ENCODE data around the gene LZTS2. TPM values are rescaled to one million over a fixed set of nuclear protein-coding genes. Genes with fewer than 3 reads are reported as not detected.
A peak's percentile ranks its signal among the peaks of the same experiment; 100 is the strongest.

The LZTS2 gene
- total RNA-seq, 1 experiment from 2014 or later = 69.1 TPM

GRCh38 chr10:100986952-100987684 is 12.5 kb upstream of the LZTS2 start, which contains the start of the genes MRPL43 and TWNK:
Gene MRPL43 (minus strand): TSS chr10:100987497. CDS start chr10:100987443, 54 bp downstream.
Gene TWNK (plus strand): TSS chr10:100987543. CDS start chr10:100988211, 668 bp downstream.
- H3K27me3 Mint-ChIP-seq (ENCODE audit: low read depth) = no peaks in the 10 kb centered on the region
- H3T11ph ChIP-seq (ENCODE audit: low read length) = no peak within 1 kb of the TSS
- H2AK5ac ChIP-seq (ENCODE audit: insufficient read length, low read length) = no peak within 1 kb of the TSS
- peaks cover 17% of the 10 kb centered on the region; the same call in 1 of the 2 replicates for H3K79me2 ChIP-seq (ENCODE audit: insufficient read depth, low read length)
- H3K4me3 Mint-ChIP-seq = peak within 1 kb of the TSS; percentile 96 to 98
- no CpG with 5 or more reads among the region's 75 CpGs for whole genome bisulfite sequencing (ENCODE audit: extremely low coverage, insufficient read length, low lambda C conversion rate)
- H3K9me3 ChIP-seq (ENCODE audit: control insufficient read depth, low read depth, low read length) = no peaks in the 10 kb centered on the region
- TF ChIP-seq CTCF (conservative IDR thresholded peaks at IDR 0.05) = no peak
- no peaks in the 10 kb centered on the region for H4K20me1 ChIP-seq (ENCODE audit: control insufficient read depth, insufficient read depth, insufficient read length)
- H2BK15ac ChIP-seq (ENCODE audit: low read depth, low read length) = no peak within 1 kb of the TSS
- H4K8ac ChIP-seq (replicated peaks; ENCODE audit: insufficient read length, low read depth, low read length) = no peak within 1 kb of the TSS
- H3K27me3 ChIP-seq (ENCODE audit: insufficient read depth, low read length) = no peaks in the 10 kb centered on the region
- H3K14ac ChIP-seq (ENCODE audit: insufficient read depth, low read length) = no peak within 1 kb of the TSS; the same call in 1 of the 2 replicates
- H3K23ac ChIP-seq (ENCODE audit: insufficient read length, low read depth, low read length) = no peak within 1 kb of the TSS
- DNase-seq = peak; percentile 87
- H4K5ac ChIP-seq (ENCODE audit: insufficient read length, low read depth, low read length) = no peak within 1 kb of the TSS
- peaks cover 8% of the 10 kb centered on the region for H3K23me2 ChIP-seq (ENCODE audit: insufficient read length, low read depth, low read length, poor library complexity, severe bottlenecking)
- no peak within 1 kb of the TSS for H2BK5ac ChIP-seq (ENCODE audit: insufficient read length, low read length)
- no peak within 1 kb of the TSS for H3K4ac ChIP-seq (ENCODE audit: low read depth, low read length)
- H3K27ac ChIP-seq (ENCODE audit: insufficient read length, low read depth, low read length) = no peak within 1 kb of the TSS
- H3K18ac ChIP-seq (ENCODE audit: insufficient read length, low read depth, low read length) = peak within 1 kb of the TSS; percentile 57
- H3K9me3 Mint-ChIP-seq = peaks cover 0 to 2% of the 10 kb centered on the region in 2 experiments; a peak in 3 of 5 replicates
- H3K56ac ChIP-seq (ENCODE audit: insufficient read length, low read depth, low read length) = no peak within 1 kb of the TSS
- no peak within 1 kb of the TSS for H4K91ac ChIP-seq (ENCODE audit: insufficient read length, low read depth, low read length)
- H3K9ac ChIP-seq (ENCODE audit: extremely low read depth, insufficient read length, low read length) = peak within 1 kb of the TSS; percentile 84
- H3K27ac Mint-ChIP-seq = peak within 1 kb of the TSS; percentile 55 to 98 (median 96)
- H3K36me3 Mint-ChIP-seq (ENCODE audit: insufficient read depth in 1 of 3, low read depth in 3 of 3) = peaks cover 28 to 41% (median 37%) of the 10 kb centered on the region in 3 experiments; a peak in 6 of 7 replicates
- no peak within 1 kb of the TSS for H2AFZ ChIP-seq (ENCODE audit: low read length)
- H3K4me1 ChIP-seq (ENCODE audit: insufficient read depth, low read length) = no peaks in the 10 kb centered on the region; the same call in 1 of the 2 replicates
- peaks cover 14% of the 10 kb centered on the region for H3K79me1 ChIP-seq (ENCODE audit: insufficient read depth, low read depth, low read length, poor library complexity, severe bottlenecking)
- peak within 1 kb of the TSS; percentile 94 for H3K4me2 ChIP-seq (ENCODE audit: insufficient read depth, insufficient read length, low read length)
- H2BK120ac ChIP-seq (ENCODE audit: low read depth, low read length, poor library complexity, severe bottlenecking) = no peak within 1 kb of the TSS
- no peak within 1 kb of the TSS for H2BK20ac ChIP-seq (ENCODE audit: low read depth, low read length, poor library complexity, severe bottlenecking)
- no peak within 1 kb of the TSS for H2BK12ac ChIP-seq (ENCODE audit: insufficient read length, low read depth, low read length)
- peaks cover 9 to 16% of the 10 kb centered on the region in 2 experiments for H3K4me1 Mint-ChIP-seq
